GM12872 (cell line): Measurements from ENCODE around the gene EPHB2.

ENCODE experiments used
- TF ChIP-seq, protein P1 (sequence below): IDR thresholded peaks from 3 replicates; pipeline ENCODE4 v1.5.1; 2011; ENCODE audit warnings: low read depth, mild to moderate bottlenecking, low read length, moderate library complexity; ENCODE audit not compliant: insufficient read depth

Gene EPHB2

DNA sequence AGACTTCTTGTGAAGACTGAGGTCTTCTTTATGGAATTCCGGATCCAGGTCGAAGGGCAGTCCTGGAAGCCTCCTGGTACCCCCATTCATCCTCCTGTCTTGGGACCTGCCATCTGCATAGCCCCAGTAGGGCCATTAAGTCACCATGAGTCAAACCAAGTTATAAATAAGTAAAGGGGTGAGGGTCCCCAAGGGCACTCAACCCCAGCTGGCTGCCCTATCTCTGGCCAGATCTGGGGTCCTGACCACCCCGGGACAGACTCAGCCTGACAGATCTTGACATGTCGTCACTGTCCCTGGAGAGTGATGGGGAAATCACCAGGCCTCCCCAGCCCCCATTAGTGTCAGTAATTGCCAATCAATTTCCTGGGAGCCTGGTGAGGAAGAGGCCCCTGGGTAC is 108.7 kb downstream of the EPHB2 start:
- TF ChIP-seq, protein P1, sequence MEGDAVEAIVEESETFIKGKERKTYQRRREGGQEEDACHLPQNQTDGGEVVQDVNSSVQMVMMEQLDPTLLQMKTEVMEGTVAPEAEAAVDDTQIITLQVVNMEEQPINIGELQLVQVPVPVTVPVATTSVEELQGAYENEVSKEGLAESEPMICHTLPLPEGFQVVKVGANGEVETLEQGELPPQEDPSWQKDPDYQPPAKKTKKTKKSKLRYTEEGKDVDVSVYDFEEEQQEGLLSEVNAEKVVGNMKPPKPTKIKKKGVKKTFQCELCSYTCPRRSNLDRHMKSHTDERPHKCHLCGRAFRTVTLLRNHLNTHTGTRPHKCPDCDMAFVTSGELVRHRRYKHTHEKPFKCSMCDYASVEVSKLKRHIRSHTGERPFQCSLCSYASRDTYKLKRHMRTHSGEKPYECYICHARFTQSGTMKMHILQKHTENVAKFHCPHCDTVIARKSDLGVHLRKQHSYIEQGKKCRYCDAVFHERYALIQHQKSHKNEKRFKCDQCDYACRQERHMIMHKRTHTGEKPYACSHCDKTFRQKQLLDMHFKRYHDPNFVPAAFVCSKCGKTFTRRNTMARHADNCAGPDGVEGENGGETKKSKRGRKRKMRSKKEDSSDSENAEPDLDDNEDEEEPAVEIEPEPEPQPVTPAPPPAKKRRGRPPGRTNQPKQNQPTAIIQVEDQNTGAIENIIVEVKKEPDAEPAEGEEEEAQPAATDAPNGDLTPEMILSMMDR, result no peak

DNA sequence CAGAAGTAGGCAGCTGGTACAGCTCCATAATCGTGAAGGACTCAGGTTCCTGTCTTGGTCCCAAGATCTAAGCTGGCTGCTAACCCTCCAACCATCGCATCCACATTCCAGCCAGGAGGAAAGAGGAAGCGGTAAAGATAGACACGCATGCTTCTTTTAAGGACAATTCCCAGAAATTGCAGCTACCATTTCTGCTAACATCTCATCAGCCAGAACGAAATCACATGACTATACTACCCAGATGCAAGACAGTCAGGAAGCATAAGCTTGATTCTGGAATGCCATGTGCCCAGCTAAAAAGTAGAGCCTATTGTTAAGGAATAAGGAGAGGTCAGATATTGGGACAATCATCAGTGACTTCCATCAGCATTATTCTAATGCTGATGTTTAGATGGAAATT is 110.4 kb downstream of the EPHB2 start:
- TF ChIP-seq, protein P1, result no peak

- TF ChIP-seq, protein P1, result no peak
These were observed 111.7 kb downstream of the EPHB2 start for GRCh38 chr1:22822371-22822770.

GRCh38 chr1:22824466-22824865 is 113.8 kb downstream of the EPHB2 start:
- TF ChIP-seq, protein P1, result no peak

- TF ChIP-seq, protein P1, result no peak
These were observed 114.3 kb downstream of the EPHB2 start for GRCh38 chr1:22824975-22825374.

GRCh38 chr1:22825486-22826189 is 115.0 kb downstream of the EPHB2 start:
- TF ChIP-seq, protein P1, result no peak

DNA sequence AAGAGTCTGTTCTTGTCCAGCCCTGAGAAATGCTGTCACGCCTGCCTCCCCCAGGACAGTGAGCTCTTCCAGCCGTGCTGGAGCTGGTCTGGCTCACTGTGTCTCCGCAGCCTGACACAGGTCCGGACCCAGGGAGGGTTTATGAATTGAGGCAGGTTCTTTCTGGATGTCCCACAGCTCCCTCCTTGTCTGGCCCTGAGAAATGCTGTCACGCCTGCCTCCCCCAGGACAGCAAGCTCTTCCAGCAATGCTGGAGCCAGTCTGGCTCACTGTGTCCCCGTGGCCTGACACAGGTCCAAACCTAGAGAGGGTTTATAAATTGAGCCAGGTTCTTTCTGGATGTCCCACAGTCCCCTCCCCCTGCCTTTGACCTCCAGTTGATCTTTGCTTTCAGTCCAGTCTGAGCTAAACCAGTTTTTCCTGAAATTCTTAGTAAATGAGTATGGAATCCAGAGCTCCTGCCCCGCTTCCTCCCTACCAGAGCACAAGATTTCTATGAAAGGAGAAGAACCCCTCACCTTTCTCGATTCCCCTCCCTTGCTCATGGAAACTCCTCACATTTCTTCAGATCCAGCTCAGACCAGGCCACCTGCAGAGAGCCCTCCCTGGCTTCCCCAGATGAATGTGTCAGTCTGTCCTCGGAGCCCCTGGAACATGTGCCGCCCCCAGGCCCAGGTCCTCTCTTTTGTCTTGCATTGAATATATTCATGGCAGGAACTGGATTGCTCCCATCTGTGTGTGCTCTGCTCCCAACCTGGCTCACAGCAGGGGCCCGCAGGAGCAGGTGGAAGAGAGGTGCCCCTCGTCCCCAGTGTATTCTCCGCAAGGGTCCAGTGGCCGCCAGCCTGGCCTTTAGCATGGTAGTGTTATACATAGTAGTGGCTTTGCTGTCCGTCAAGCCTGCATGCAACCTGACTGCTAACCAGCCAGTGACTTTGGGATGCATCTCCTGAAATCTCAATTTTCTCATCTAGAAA is 116.3 kb downstream of the EPHB2 start:
- TF ChIP-seq, protein P1, result no peak
